ENCODE data around the gene PRDX2. TPM values are rescaled to one million over a fixed set of nuclear protein-coding genes. Genes with fewer than 3 reads are reported as not detected.
A peak's percentile ranks its signal among the peaks of the same experiment; 100 is the strongest.

The PRDX2 gene
- total RNA-seq, 4 donors from 2014 or later = 211 to 436 (median 345) TPM

DNA sequence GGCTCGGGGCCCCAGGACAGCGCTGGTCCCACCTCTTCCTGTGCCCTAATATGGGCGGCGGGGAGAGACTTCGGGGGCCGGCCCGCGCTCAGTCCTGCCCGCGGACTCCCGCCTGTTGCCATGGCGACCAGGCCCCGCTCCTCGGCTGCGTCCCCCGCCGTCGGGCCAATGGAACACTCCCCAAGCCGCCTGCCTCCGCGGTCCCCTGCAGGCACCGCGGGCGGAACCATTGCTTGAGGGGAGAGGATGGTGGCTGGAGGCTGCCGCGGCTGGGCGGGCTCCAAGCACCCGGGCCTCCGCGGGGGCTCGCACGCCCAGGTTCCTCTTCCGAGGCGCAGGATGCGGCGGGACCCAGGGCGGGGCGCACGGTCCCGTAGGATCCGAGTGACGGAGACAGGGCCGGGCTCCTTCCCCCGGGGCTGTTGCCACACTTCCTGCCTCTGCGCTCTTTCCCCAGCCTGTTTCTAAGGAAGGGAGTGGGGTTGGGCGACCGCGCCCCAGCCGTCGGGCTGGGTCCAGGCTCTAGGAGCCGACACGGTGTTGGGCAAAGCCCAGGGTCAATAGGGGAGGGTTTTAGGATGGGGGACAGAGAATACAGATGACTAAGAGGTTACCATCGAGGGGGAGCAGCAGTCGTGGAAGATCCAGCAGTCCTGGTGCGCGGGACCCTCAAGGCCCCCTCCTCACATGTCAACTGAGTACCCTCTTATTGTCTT, 11.5 kb downstream of the PRDX2 start:
- H3K4me3 ChIP-seq = peak overlapping the region; percentile 79 to 89 (median 88)
- peaks cover 0 to 11% (median 0%) of the 10 kb centered on the region in 3 donors for H3K36me3 ChIP-seq
- 0% methylated on average over 6 to 12 of the region's 56 CpGs for WGBS, 2 donors
- no peaks in the 10 kb centered on the region for H3K9me3 ChIP-seq
- H3K27me3 ChIP-seq = no peaks in the 10 kb centered on the region
- intact Hi-C loops (cut with DNase I) = no loop called here
- peak overlapping the region; percentile 99 for H3K27ac ChIP-seq
- peak in 3 of 4 donors; percentile 20 to 95 (median 94) for TF ChIP-seq POLR2A (IDR thresholded peaks at IDR 0.05)
- TF ChIP-seq, protein P1, sequence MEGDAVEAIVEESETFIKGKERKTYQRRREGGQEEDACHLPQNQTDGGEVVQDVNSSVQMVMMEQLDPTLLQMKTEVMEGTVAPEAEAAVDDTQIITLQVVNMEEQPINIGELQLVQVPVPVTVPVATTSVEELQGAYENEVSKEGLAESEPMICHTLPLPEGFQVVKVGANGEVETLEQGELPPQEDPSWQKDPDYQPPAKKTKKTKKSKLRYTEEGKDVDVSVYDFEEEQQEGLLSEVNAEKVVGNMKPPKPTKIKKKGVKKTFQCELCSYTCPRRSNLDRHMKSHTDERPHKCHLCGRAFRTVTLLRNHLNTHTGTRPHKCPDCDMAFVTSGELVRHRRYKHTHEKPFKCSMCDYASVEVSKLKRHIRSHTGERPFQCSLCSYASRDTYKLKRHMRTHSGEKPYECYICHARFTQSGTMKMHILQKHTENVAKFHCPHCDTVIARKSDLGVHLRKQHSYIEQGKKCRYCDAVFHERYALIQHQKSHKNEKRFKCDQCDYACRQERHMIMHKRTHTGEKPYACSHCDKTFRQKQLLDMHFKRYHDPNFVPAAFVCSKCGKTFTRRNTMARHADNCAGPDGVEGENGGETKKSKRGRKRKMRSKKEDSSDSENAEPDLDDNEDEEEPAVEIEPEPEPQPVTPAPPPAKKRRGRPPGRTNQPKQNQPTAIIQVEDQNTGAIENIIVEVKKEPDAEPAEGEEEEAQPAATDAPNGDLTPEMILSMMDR (IDR thresholded peaks at IDR 0.05) = no peak
- DNase-seq = peak; percentile 80
- H3K4me1 ChIP-seq = peaks cover 54 to 77% (median 63%) of the 10 kb centered on the region in 3 donors

DNA sequence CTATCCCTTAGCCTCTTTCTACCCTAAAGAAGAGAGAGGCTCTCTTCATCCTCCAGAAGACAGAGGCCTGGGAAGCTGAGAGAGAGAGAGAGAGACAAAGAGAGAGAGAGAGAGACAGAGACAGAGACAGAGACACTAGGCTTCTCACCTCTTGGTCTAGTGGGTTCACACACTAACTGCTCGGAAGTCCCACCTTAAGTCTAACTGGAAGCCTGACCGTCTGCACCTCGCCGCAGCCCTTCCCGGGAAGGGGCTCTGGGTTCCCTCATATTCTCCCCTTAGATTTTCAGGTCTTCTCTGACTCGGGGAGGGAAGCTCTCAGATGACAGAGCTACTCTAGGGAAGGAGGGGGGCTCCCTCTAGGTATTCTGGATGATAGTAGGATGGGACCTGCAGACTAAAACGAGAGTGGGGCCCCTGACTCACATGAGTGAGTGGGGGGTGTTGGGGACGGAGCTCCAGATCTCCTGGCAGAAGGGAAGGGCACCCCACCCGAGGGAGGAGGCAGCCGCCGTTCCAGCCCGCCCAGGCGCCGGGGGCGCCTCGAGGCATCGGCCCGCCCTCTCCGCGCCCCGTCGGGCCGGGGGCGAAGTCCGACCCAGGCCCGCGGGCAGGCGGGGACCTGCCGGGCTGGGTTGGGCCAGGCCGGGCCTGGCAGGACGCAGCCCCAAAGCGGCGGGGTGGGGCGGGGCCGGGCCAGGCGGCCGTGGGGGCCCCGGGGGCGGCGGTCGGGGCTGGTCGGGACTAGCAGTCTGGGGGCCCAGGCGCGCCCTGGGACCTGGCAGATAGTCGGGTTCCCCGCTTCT, 12.3 kb downstream of the PRDX2 start:
- H3K36me3 ChIP-seq = peaks cover 0 to 11% (median 0%) of the 10 kb centered on the region in 3 donors
- intact Hi-C loops (cut with DNase I) = no loop called here
- no peak for DNase-seq
- H3K9me3 ChIP-seq = no peaks in the 10 kb centered on the region
- H3K27me3 ChIP-seq = no peaks in the 10 kb centered on the region
- 0 to 6% methylated on average over 5 of the region's 46 CpGs for WGBS, 2 donors
- peak overlapping the region; percentile 79 to 89 (median 88) for H3K4me3 ChIP-seq
- TF ChIP-seq POLR2A (IDR thresholded peaks at IDR 0.05) = no peak
- TF ChIP-seq, protein P1 (IDR thresholded peaks at IDR 0.05) = no peak
- H3K4me1 ChIP-seq = peaks cover 54 to 77% (median 64%) of the 10 kb centered on the region in 3 donors
- H3K27ac ChIP-seq = peak overlapping the region; percentile 99

DNA sequence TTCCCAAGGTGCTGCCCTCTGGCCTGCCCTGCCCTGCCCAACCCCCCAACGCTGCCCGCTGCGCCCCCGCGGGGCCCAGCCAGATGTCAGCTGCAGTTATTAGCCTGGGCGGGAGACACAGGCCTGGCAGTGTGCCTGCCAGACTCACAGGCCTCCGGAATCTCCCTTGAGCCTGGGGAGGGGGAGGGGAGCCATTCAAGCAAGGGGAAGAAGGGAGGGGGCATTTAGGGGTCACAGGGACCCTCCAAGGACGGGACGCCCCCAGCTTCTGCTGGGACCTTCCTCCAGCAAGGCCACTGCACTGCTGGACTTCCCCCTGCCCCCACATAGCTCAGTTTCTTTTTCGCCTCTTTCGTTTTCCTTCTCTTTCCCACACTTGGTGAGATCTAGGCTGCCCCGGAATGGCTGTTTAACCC, 12.9 kb downstream of the PRDX2 start:
- intact Hi-C loops (cut with DNase I) = no loop called here
- Histone ChIP-seq H3K4me3 (peak overlapping the region; percentile 79 to 89 (median 88)), H3K27me3 (no peaks in the 10 kb centered on the region), H3K27ac (peak overlapping the region; percentile 99), H3K9me3 (no peaks in the 10 kb centered on the region), H3K4me1 (peaks cover 56 to 77% (median 70%) of the 10 kb centered on the region in 3 donors), H3K36me3 (peaks cover 0 to 11% (median 0%) of the 10 kb centered on the region in 3 donors)
- 0 to 2% methylated on average over 2 to 6 of the region's 12 CpGs for WGBS, 2 donors
- no peak for DNase-seq
- TF ChIP-seq POLR2A (IDR thresholded peaks at IDR 0.05) = peak in 1 of 4 donors; percentile 12
- TF ChIP-seq, protein P1 (IDR thresholded peaks at IDR 0.05) = no peak

DNA sequence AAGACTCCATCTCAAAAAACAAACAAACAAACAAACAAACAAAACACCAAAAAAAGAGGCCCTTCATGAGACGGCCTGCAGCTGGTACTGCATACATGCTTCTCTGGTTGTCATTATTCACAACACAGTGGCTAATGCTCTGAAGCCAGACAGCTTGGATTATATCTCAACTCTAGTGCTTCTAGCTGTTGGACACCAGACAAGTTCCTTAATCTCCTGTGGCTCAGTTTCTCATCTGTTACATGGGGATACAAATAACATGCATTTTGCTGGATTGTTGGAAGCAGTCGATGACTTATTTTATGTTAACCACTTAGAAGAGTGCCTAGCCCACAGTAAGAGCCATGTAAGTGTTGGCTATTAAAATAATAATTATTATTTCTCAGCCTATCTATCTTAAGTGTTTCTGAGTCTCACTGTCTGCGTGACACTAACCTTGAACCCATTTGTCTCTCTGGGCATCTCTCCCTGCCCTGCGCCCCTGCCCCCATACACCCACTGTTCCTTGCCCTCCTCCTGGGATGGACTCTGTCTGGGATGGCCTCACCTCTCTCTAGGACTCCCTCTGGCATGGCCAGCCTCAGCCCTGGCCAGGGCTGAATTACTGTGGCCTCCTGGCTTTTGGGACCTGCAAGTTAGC, 13.4 kb downstream of the PRDX2 start:
- intact Hi-C loops (cut with DNase I) = no loop called here
- Histone ChIP-seq H3K4me3 (peak overlapping the region; percentile 79 to 89 (median 88)), H3K9me3 (no peaks in the 10 kb centered on the region), H3K27me3 (no peaks in the 10 kb centered on the region), H3K4me1 (peaks cover 62 to 79% (median 75%) of the 10 kb centered on the region in 3 donors), H3K36me3 (peaks cover 0 to 11% (median 0%) of the 10 kb centered on the region in 3 donors), H3K27ac (peak overlapping the region; percentile 99)
- WGBS, 2 donors = 27% methylated on average over 4 of the region's 4 CpGs
- no peak for DNase-seq
- TF ChIP-seq, protein P1 (IDR thresholded peaks at IDR 0.05) = no peak
- no peak for TF ChIP-seq POLR2A (IDR thresholded peaks at IDR 0.05)

Measured in esophagus squamous epithelium (tissue), 5 donors.